T-helper 17 cell (primary cell): ENCODE data around the gene PRKG1. TPM values are rescaled to one million over a fixed set of nuclear protein-coding genes. Genes with fewer than 3 reads are reported as not detected.
"Not testable (repeated sequence)": the region's sequence is repeated elsewhere in the genome, so short reads cannot be mapped to it uniquely, and the experiment has no call there.

Experiments used
- ATAC-seq: fragments of 150-1000 bp; cut with Tn5 transposase; 2 replicates; pipeline ENCODE4 v1.10.0; 2021; ENCODE audit warnings: mild to moderate bottlenecking, moderate library complexity
- DNase-seq, 3 donors: peaks; one replicate each; pipeline versions ENCODE4 v3.0.0 to v3.0.0-alpha.2; 2020 to 2021
- H3K9me3 ChIP-seq: one replicate; pipeline ENCODE4 v1.7.0; 2013; ENCODE audit warnings: low read length, mild to moderate bottlenecking; ENCODE audit not compliant: control insufficient read depth, poor library complexity, severe bottlenecking
- H3K27ac Mint-ChIP-seq: one replicate; pipeline ENCODE4 v1.8.0; 2022; ENCODE audit warnings: mild to moderate bottlenecking, moderate library complexity, mixed read lengths
- H3K27me3 Mint-ChIP-seq: one replicate; pipeline ENCODE4 v1.8.0; 2022; ENCODE audit warnings: mixed read lengths
- H3K36me3 Mint-ChIP-seq: one replicate; pipeline ENCODE4 v1.8.0; 2022; ENCODE audit warnings: low read depth, mixed read lengths
- H3K4me1 Mint-ChIP-seq: one replicate; pipeline ENCODE4 v1.8.0; 2022; ENCODE audit warnings: mild to moderate bottlenecking, mixed read lengths
- H3K4me3 Mint-ChIP-seq: one replicate; pipeline ENCODE4 v1.8.0; 2022; ENCODE audit warnings: mild to moderate bottlenecking, moderate library complexity, mixed read lengths
- total RNA-seq, 4 donors: library from RNA in 2 of 4; stranded (reverse) in 2 of 4; gene quantifications; one replicate each; pipeline ENCODE4 v1.2.3 and lab custom pipeline; 2022 to 2026

PRKG1 gene
- total RNA-seq, 2 donors from 2014 or later: 0.27 to 4.1 TPM

GRCh38 chr10:51528527-51528926 is 454.2 kb downstream of the PRKG1 start:
- H3K4me1 Mint-ChIP-seq: no peaks in the 10 kb centered on the region
- no peak for ATAC-seq
- no peak for DNase-seq
- H3K36me3 Mint-ChIP-seq: no peaks in the 10 kb centered on the region
- peaks cover 13% of the 10 kb centered on the region for H3K27me3 Mint-ChIP-seq
- no peaks in the 10 kb centered on the region for H3K9me3 ChIP-seq
- no peak overlapping the region for H3K27ac Mint-ChIP-seq
- no peak overlapping the region for H3K4me3 Mint-ChIP-seq

GRCh38 chr10:51530541-51530940 is 456.3 kb downstream of the PRKG1 start:
- H3K27ac Mint-ChIP-seq: no peak overlapping the region
- no peaks in the 10 kb centered on the region for H3K36me3 Mint-ChIP-seq
- DNase-seq: no peak
- no peak overlapping the region for H3K4me3 Mint-ChIP-seq
- H3K4me1 Mint-ChIP-seq: no peaks in the 10 kb centered on the region
- ATAC-seq: no peak
- peaks cover 18% of the 10 kb centered on the region for H3K27me3 Mint-ChIP-seq
- no peaks in the 10 kb centered on the region for H3K9me3 ChIP-seq

- peaks cover 18% of the 10 kb centered on the region for H3K27me3 Mint-ChIP-seq
- ATAC-seq (no peak), DNase-seq (no peak)
- H3K9me3 ChIP-seq: no peaks in the 10 kb centered on the region
- no peak overlapping the region for H3K4me3 Mint-ChIP-seq
- H3K36me3 Mint-ChIP-seq: no peaks in the 10 kb centered on the region
- H3K27ac Mint-ChIP-seq: no peak overlapping the region
- H3K4me1 Mint-ChIP-seq: no peaks in the 10 kb centered on the region
Measured at GRCh38 chr10:51532044-51532443, 457.8 kb downstream of the PRKG1 start.

GRCh38 chr10:51542853-51543252 is 468.6 kb downstream of the PRKG1 start:
- Mint-ChIP-seq H3K4me3 (no peak overlapping the region), H3K4me1 (no peaks in the 10 kb centered on the region), H3K36me3 (no peaks in the 10 kb centered on the region), H3K27ac (no peak overlapping the region), H3K27me3 (no peaks in the 10 kb centered on the region)
- no peaks in the 10 kb centered on the region for H3K9me3 ChIP-seq
- ATAC-seq (no peak), DNase-seq (no peak)

- ATAC-seq (no peak), DNase-seq (no peak)
- H3K27ac Mint-ChIP-seq: no peak overlapping the region
- no peaks in the 10 kb centered on the region for H3K36me3 Mint-ChIP-seq
- H3K4me3 Mint-ChIP-seq: no peak overlapping the region
- no peaks in the 10 kb centered on the region for H3K4me1 Mint-ChIP-seq
- no peaks in the 10 kb centered on the region for H3K9me3 ChIP-seq
- H3K27me3 Mint-ChIP-seq: no peaks in the 10 kb centered on the region
Measured at GRCh38 chr10:51544933-51545332, 470.6 kb downstream of the PRKG1 start.

- Mint-ChIP-seq H3K27me3 (no peaks in the 10 kb centered on the region), H3K27ac (no peak overlapping the region), H3K4me3 (no peak overlapping the region), H3K4me1 (no peaks in the 10 kb centered on the region), H3K36me3 (no peaks in the 10 kb centered on the region)
- ATAC-seq: no peak
- no peaks in the 10 kb centered on the region for H3K9me3 ChIP-seq
- DNase-seq: no peak
Measured at GRCh38 chr10:51547941-51548340, 473.7 kb downstream of the PRKG1 start.

- Mint-ChIP-seq H3K27ac (no peak overlapping the region), H3K4me3 (no peak overlapping the region), H3K36me3 (no peaks in the 10 kb centered on the region), H3K27me3 (peaks cover 6% of the 10 kb centered on the region), H3K4me1 (no peaks in the 10 kb centered on the region)
- DNase-seq (no peak), ATAC-seq (no peak)
- H3K9me3 ChIP-seq: no peaks in the 10 kb centered on the region
Measured at GRCh38 chr10:51552879-51553278, 478.6 kb downstream of the PRKG1 start.

- Mint-ChIP-seq H3K27ac (no peak overlapping the region), H3K36me3 (no peaks in the 10 kb centered on the region), H3K4me3 (no peak overlapping the region), H3K4me1 (no peaks in the 10 kb centered on the region), H3K27me3 (no peaks in the 10 kb centered on the region)
- ATAC-seq: no peak
- H3K9me3 ChIP-seq: no peaks in the 10 kb centered on the region
- DNase-seq: no peak
Measured at GRCh38 chr10:51564896-51565510, 490.7 kb downstream of the PRKG1 start.

GRCh38 chr10:51567271-51567670 is 493.0 kb downstream of the PRKG1 start:
- ATAC-seq (no peak), DNase-seq (no peak)
- H3K9me3 ChIP-seq: no peaks in the 10 kb centered on the region

GRCh38 chr10:51569467-51569866 is 495.2 kb downstream of the PRKG1 start:
- H3K27me3 Mint-ChIP-seq: no peaks in the 10 kb centered on the region
- no peak overlapping the region for H3K4me3 Mint-ChIP-seq
- no peaks in the 10 kb centered on the region for H3K4me1 Mint-ChIP-seq
- H3K9me3 ChIP-seq: no peaks in the 10 kb centered on the region
- no peaks in the 10 kb centered on the region for H3K36me3 Mint-ChIP-seq
- ATAC-seq (no peak), DNase-seq (no peak)
- H3K27ac Mint-ChIP-seq: no peak overlapping the region

More at GRCh38 chr10:51567271-51567670, 493.0 kb downstream of the PRKG1 start:
- Mint-ChIP-seq H3K36me3 (no peaks in the 10 kb centered on the region), H3K27ac (no peak overlapping the region), H3K4me1 (no peaks in the 10 kb centered on the region), H3K27me3 (no peaks in the 10 kb centered on the region), H3K4me3 (no peak overlapping the region)

GRCh38 chr10:51574248-51575048 is 500.2 kb downstream of the PRKG1 start:
- no peak overlapping the region for H3K27ac Mint-ChIP-seq
- H3K27me3 Mint-ChIP-seq: no peaks in the 10 kb centered on the region
- no peak for ATAC-seq
- H3K4me1 Mint-ChIP-seq: no peaks in the 10 kb centered on the region
- H3K36me3 Mint-ChIP-seq: no peaks in the 10 kb centered on the region
- H3K4me3 Mint-ChIP-seq: no peak overlapping the region
- no peak for DNase-seq
- H3K9me3 ChIP-seq: no peaks in the 10 kb centered on the region

GRCh38 chr10:51581196-51581595 is 506.9 kb downstream of the PRKG1 start:
- not testable (repeated sequence) for H3K36me3 Mint-ChIP-seq, ATAC-seq, H3K4me1 Mint-ChIP-seq

GRCh38 chr10:51583976-51584375 is 509.7 kb downstream of the PRKG1 start:
- H3K9me3 ChIP-seq: no peaks in the 10 kb centered on the region
- ATAC-seq (no peak), DNase-seq (no peak)
- Mint-ChIP-seq H3K27ac (no peak overlapping the region), H3K27me3 (no peaks in the 10 kb centered on the region), H3K36me3 (no peaks in the 10 kb centered on the region), H3K4me3 (no peak overlapping the region), H3K4me1 (no peaks in the 10 kb centered on the region)

More at GRCh38 chr10:51581196-51581595, 506.9 kb downstream of the PRKG1 start:
- not testable (repeated sequence) for H3K27ac Mint-ChIP-seq, H3K4me3 Mint-ChIP-seq, H3K27me3 Mint-ChIP-seq, H3K9me3 ChIP-seq, DNase-seq

- Mint-ChIP-seq H3K4me3 (no peak overlapping the region), H3K27ac (no peak overlapping the region), H3K4me1 (no peaks in the 10 kb centered on the region), H3K36me3 (no peaks in the 10 kb centered on the region), H3K27me3 (no peaks in the 10 kb centered on the region)
- ATAC-seq (no peak), DNase-seq (no peak)
- H3K9me3 ChIP-seq: no peaks in the 10 kb centered on the region
Measured at GRCh38 chr10:51585742-51586141, 511.5 kb downstream of the PRKG1 start.
